WTC11 (cell line): ENCODE measurements around the gene TOGARAM2.

Experiments used
- FOXK1 ChIP-seq: sonication (generic); formaldehyde crosslinking; IDR thresholded peaks from 2 replicates; pipeline ENCODE4 v1.8.0; 2022; ENCODE audit warnings: mild to moderate bottlenecking, moderate library complexity, missing genetic modification reagents
- JUN ChIP-seq: sonication (generic); formaldehyde crosslinking; IDR thresholded peaks from 2 replicates; pipeline ENCODE4 v1.8.0; 2023; ENCODE audit warnings: mild to moderate bottlenecking, missing genetic modification reagents
- MYBL2 ChIP-seq: sonication (generic); formaldehyde crosslinking; IDR thresholded peaks from 2 replicates; pipeline ENCODE4 v1.8.1; 2023; ENCODE audit warnings: mild to moderate bottlenecking, moderate library complexity, missing genetic modification reagents
- SMAD3 ChIP-seq: sonication (generic); formaldehyde crosslinking; IDR thresholded peaks from 2 replicates; pipeline ENCODE4 v1.8.0; 2022; ENCODE audit warnings: missing genetic modification reagents, mild to moderate bottlenecking, borderline replicate concordance
- TEAD4 ChIP-seq: sonication (generic); formaldehyde crosslinking; IDR thresholded peaks from 2 replicates; pipeline ENCODE4 v1.8.0; 2022; ENCODE audit warnings: mild to moderate bottlenecking, missing genetic modification reagents
- ZNF138 ChIP-seq: sonication (generic); formaldehyde crosslinking; conservative IDR thresholded peaks from 2 replicates; pipeline ENCODE4 v1.8.1; 2022; ENCODE audit warnings: mild to moderate bottlenecking, moderate library complexity, missing genetic modification reagents

- TF ChIP-seq ZNF138 (CRISPR knock-in tag) (no peak), FOXK1 (CRISPR knock-in tag) (no peak), SMAD3 (CRISPR knock-in tag) (no peak), MYBL2 (CRISPR knock-in tag) (no peak), JUN (CRISPR knock-in tag) (no peak), TEAD4 (no peak)
Measured at GRCh38 chr2:29033656-29034055, 52.6 kb downstream of the TOGARAM2 start.
